ENCODE measurements around the gene EMC7.

DNA sequence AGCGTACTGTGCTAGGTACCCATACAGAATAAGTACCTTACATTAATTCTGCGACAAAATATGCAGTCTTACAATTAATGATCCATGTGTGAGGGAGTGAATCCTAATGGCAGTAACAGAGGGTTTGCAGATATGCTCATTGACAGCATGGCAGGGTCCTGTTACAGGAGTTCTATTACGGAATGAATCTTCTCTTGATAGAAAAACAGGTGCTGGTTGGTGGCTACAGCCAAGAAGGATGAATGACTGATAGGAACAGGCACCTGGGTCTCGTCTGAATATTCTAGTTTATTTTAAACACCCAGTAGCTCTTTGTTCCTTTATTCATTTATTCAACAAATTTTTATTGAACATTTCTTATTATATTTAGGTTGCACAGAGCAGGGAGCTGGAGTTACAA, 23.0 kb upstream of the EMC7 start:
- TF ChIP-seq POLR2A (IDR thresholded peaks at IDR 0.05) (no peak), CTCF (IDR thresholded peaks at IDR 0.05) (no peak)

Measured in tibial nerve (tissue), 3 donors.